Gastroesophageal sphincter (tissue), 3 donors: Measurements from ENCODE around the gene CIAO3.

Source experiments
- CTCF ChIP-seq, 4 experiments: fragments of 200-600 bp in 2 of 4; fragments of 450-650 bp in 2 of 4; sonication (generic) in 1 of 4; IDR thresholded peaks; one replicate each; pipeline ENCODE4 v1.5.1; 2017 to 2019; ENCODE audit warnings: antibody characterized with exemption in 4 of 4, mild to moderate bottlenecking in 2 of 4, moderate library complexity in 2 of 4
- EP300 ChIP-seq: sonication (generic); formaldehyde crosslinking; IDR thresholded peaks from one replicate; pipeline ENCODE4 v1.6.1; 2017; ENCODE audit warnings: antibody characterized with exemption, mild to moderate bottlenecking
- POLR2A ChIP-seq, 2 donors: fragments of 450-650 bp; IDR thresholded peaks; one replicate each; pipeline ENCODE4 v1.6.1; 2017; ENCODE audit warnings: antibody characterized with exemption in 2 of 2, mild to moderate bottlenecking in 2 of 2, moderate library complexity in 1 of 2

- TF ChIP-seq CTCF (IDR thresholded peaks at IDR 0.05), result no peak
- TF ChIP-seq POLR2A (IDR thresholded peaks at IDR 0.05), result no peak
- no peak for TF ChIP-seq EP300
Observed at GRCh38 chr16:717450-718245, 23.1 kb downstream of the CIAO3 start.
